ENCODE results near the gene PKP4.

PKP4 gene

DNA sequence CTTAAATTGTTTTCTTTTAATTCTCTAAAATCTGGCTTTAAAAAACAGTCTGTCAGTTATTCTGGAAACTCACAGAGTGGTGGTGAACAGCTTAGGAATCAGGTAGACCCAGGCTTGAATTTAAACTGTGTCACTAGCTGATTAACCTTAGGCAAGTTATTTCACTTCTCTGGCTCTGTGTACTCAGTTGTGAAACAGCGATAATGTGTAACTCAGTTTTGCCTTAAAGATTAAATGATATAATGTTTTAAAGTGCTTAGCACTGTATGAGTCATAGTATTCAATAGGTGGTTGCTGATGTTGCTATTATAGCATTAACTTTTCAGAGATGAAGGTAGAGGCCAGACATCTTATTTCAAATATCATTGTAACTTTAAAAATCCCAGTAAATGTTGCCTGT is 40.7 kb downstream of the PKP4 start:
- no peak for DNase-seq (ENCODE audit: low spot score)

DNA sequence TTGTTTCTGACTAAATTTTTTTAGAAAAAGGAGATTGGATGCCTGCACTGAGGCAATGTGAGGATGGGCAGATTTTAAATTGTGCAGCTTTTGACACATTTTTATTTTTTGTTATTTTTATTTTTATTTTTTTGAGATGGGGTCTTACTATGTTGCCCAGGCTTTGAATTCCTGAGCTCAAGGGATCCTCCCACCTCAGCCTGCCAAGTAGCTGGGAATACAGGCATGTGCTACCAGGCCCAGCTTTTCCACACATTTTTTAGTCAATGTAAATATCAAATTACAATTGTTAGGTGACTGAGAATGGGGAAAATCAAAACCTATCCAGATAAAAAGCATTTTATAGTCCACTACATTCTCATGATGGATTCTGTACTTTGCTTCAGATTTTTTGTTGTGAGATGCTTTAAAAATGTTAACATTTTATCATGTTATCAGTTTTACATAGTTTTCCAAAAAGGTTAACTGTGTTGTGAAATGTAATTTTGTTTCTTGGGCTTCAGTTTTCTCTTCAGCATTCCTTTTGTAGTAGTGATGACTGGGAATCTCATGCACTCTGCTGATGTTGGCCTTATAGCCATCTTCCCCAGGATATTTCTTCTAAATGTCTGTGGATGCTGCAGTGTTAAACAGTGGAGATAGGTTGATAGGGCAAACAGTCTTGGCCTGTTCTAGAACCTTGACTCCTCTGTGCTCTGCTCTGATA is 41.4 kb downstream of the PKP4 start:
- peak; percentile 29 for DNase-seq (ENCODE audit: low spot score)

DNA sequence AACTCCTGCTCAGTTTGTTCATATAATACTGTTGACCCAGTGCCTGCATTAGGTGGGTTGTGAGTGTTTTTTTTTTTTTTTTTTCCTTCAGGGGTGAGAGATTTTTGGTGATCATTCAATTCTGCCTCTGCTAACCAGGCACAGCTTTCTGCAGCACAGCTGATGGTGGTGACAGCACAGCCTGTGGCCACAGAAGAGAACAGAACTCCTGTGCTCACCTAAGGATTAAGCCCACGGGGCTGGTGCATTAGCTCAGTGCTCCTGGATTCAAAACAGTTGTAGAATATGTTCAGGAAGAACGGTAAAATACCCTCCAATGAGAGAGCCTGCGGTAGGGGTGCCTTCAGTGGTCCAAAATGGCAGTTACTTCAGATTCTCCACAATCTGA is 42.0 kb downstream of the PKP4 start:
- DNase-seq (ENCODE audit: low spot score): no peak

DNA sequence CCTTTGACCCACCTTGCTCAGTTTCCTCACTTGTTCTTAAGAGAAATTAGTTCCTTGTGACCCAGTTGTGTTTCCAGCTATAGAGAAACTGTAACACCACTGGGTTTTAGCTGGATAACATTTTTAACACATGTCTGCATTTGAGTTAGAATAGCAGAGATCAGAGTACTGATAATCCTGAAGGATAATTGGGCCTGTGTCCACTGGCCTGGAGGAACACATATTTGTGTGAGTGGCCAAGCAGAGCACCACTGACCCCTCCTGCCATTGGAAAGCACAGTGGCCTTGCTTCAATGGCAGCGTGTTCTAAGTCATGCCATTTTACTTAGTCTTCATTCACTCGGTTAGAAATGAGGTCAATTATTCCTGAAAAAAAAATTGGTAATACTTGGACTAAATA is 42.6 kb downstream of the PKP4 start:
- DNase-seq (ENCODE audit: low spot score): no peak

DNA sequence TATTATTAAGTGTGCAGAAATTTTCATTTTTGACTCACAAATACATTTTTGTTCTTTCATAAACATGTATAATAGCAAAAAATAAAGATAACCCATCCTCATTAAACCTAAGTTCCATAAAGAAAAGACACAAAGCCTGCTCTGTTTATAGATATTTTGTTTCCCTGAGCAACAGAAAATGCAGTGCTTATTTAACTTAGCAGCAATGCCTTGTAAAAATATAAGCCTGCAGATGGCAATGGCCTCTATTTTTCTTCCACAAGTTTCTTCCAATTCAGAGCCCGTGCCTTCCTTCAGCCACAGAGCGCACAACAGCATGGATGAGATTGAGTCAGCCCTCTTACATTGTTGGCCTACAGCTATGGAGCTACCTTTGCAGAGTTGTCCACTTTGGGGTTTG is 43.6 kb downstream of the PKP4 start:
- no peak for DNase-seq (ENCODE audit: low spot score)

DNA sequence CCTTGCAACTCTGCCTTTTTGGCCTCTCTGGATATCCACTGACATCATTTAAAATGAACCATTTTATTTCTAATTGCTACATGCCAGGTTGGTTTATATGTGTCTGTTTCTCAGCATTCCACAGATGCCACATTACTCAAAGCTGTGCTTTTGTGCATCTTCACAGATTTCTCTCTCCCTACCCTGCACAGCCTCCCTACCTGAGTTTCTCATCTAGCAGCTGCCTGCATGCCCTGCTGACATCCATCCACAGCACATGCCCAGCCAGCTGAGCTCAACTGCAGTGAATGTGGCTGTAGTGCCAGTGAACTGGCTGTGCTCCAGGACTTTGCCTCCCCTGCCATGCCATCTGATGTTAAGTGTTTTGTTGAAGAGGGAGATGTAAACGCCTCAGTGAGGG is 44.5 kb downstream of the PKP4 start:
- no peak for DNase-seq (ENCODE audit: low spot score)

DNA sequence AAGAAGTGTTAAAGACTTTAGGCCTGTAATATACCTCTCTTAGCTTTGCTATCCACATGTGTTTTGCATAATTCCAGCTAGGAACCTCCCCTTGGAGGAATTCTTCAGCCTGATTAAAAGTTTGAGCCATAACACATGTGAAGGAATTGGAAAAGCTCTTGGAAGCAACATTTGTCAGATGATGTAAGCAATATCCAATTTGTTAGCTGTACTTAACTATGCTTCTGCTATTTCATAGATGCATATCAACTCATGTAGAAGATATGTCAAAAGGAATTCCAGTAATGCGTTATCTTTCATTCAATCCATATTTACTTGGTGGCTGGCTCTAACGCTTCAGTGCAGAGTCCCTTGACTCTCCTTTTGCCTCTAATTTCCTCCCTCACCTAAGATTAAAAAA is 46.2 kb downstream of the PKP4 start:
- peak; percentile 71 for DNase-seq (ENCODE audit: low spot score)

DNA sequence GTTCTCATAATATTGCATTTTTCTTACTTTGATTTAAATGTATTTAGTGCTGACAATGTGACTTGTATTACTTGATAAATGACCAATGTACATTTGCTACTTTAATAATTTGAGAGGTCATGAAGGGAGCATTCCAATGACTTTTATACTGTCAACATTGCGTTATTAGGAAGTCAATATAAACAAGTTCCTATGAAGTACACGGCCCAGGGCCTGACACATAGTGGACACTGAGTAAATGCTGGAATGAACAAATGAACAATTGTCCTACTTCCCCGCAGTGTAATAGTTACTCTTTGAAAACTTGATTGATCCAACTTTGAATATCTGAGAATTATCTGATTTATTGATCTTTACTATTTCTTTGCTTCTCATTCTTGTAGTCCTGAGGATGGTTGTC is 47.3 kb downstream of the PKP4 start:
- no peak for DNase-seq (ENCODE audit: low spot score)

DNA sequence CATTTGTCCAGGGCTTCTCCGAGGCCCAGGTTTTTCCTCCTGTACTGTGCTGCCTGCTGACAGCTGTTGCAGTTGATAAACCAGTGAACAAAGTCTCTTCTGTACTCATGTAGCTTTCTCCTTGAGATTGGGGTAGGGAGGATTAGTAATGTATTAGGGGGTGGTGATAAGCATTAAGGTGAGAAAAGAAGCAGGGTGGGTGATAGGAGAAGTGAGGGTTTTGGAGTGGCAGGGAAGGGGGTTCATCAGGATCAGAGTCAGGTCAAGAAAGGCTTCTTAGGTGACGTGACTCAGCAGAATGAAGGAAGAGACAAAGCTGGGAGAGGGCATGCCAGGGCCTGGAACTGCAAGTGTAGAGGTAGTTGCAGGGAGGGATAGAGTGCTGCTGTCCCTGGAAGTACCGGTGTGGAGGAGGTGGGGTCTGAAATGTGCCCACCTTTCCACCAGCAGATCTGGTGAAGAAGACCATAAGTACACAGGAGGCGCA is 48.7 kb downstream of the PKP4 start:
- DNase-seq (ENCODE audit: low spot score): no peak

DNA sequence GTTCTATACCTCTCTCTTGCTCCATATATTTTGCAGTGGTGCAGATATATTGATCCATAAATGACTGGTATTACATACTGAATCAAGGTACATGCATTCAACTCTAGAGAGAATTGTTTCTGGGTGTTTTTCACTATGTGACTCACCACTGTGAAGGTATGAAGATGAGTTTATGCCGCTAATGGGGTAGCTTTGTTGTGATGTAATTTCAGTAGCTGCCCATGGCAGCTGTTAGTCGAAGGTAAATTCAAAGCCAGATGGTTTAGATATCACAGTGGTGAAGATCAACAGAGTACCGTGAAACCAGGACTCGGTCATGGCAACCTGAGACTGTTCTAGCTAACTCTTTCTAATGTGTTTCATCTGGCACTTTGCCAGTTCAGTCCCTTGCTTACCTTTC is 50.4 kb downstream of the PKP4 start:
- no peak for DNase-seq (ENCODE audit: low spot score)

DNA sequence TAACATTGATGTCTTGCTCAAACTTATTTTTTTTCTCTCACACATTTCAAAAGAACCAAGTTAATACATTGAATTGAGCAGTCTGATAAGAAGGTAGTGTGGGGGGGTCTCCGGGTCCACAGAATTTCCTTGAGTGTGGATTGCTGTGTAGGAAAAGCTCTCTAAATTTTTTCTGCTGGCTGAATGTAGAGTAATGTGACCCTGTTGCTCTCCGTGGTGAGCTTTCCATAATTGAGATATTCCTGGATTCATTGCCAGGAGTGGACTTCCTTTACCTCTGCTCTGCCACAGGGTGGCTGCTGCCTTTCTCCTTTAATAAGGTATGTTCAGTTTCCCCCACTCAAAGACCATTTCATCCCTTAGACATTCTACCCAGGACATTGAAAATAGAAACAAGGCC is 50.9 kb downstream of the PKP4 start:
- DNase-seq (ENCODE audit: low spot score): no peak

DNA sequence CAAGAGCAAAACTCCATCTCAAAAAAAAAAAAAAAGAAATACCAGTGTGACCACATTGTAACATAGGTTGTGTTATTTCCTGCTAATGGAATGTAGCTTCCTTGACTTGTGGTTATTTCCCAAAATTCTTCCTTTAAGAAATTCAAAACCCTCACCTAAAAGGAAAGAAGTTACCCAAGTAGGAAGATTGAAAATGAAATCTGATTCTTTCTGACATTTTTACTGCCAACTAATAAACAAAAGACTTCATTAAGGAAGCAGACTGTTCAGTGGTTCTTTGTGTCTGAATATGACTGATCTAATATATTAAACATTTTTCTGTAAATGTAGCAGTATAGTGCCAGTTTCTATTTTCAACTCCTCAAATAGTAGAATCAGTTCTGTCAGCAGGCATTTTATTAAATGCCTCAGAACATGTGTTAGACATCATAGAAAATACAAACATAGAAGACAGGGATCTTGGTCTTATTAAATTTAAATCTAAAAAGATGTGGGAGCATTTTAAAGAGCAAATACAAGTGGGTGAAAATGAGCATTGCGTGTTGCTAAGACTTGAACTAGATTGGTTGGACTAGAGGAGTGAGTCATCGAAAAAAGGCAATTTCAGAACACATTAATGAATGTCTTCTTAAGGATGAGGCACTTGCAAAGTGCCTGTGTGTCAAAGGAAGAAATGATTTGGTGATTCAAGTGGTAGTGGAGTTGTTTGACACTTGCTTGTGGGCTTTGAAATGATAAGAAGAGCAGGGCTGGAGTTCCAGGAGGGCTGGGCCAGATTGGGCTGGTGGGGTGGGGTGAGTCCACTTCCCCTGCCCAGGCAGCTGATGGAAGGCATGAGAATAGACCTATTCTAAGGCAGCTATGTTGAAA is 53.4 kb downstream of the PKP4 start:
- peak; percentile 20 for DNase-seq (ENCODE audit: low spot score)

DNA sequence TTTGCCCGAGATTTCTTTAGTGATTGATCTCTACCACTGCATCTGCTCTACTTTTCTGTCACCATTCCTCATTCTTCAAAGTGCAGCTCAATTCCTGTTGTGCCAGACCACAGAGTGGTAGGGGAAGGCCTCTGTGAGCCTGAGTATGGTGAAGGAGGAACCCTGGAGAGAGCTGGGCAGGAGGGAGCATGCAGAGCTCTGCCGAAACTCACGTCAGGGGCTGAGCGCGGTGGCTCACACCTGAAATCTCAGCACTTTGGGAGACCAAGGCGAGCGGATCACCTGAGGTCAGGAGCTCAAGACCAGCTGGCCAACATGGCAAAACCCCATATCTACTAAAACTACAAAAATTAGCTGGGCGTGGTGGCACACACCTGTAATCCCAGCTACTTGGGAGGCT is 54.1 kb downstream of the PKP4 start:
- DNase-seq (ENCODE audit: low spot score): no peak

DNA sequence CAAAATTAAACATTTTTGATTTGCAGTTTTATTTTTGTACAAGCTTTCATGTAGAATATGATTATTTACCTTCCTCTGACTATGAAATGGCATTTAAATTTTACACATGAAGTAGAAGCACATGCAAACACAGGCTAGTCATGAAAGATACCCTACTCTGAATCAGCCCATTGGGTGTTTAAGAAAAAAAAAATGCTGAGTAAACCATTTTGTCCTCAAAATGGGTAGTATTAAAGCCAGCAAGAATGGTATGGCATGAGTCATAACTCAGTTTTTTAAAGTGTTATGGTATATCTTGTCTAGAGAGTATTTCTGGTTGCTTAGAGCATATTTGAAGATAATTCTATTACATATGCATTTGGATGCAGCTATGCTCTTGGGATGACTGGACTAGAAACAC is 55.0 kb downstream of the PKP4 start:
- DNase-seq (ENCODE audit: low spot score): no peak

DNA sequence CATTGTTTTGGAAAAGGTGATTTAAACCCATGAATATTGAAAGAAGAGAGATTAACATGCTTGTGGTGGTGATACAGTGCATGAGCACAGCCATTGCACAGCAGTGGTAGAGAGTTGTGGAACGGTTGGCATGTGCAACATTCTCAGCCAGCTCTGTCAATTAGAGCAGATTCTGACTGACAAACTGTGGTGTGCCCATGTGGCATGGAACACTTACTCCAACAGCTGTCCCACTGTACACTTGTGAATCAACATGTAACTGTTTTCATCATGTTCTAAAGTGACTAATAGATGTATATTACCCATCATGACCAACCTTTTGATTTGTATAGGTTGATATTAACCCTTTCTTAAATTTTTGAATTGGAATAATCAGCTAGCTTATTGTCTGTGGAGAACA is 55.6 kb downstream of the PKP4 start:
- DNase-seq (ENCODE audit: low spot score): no peak

DNA sequence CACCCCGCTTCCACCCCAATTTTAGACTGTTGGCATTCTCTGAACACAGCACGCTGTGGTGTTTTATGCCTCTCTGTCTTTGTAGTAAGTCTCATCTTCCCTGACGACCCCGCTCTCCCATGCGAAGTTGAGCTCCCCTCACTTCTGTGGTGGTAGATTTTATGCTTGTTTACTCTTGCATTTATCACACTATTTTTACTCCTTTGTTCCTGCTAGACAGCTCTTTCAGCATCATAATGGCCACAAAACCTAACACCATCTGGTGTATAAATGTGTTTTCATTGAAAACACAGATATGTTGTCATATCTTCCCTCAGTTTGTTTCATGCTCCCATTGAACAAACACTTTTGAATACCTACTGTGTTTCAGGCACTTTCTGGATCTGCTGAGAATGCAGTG is 57.1 kb downstream of the PKP4 start:
- DNase-seq (ENCODE audit: low spot score): no peak

DNA sequence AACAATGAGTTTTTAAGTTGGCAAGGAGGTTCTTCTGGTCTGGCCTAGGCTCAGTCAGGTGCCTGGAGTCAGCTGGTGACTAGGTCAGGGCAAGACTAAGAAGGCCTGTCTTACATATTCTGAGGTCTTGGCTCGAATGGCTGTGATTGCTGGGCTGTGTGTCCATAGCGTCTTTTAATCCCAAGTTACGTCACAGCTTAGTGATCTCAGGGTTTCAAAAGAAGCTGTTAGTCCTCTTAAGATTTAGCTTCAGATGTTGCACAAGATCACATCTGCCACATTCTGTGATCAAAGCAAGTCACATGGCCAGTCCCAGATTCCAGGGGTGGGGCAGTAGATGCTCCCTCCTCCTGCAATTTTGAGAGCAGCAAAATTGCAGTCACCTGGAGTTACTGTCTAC is 61.3 kb downstream of the PKP4 start:
- DNase-seq (ENCODE audit: low spot score): peak; percentile 40

DNA sequence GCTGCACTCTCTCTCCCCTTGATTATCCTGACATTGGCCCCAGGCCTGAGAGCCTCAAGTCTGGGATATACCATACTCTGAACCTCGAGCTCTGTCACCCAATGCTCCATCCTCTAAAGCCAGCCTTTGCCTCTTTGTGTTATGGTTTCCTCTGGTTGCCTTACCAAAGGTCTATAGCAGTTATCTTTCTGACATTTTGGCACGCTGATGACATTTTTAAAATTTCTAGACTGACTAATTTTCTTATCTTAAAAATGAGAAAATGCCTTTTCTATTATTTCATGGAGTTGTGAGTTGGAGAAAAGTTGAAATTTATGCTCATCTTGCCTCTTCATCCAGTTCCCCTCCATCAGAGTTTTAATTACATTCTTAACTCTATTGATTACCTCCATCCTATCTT is 62.7 kb downstream of the PKP4 start:
- DNase-seq (ENCODE audit: low spot score): no peak

DNA sequence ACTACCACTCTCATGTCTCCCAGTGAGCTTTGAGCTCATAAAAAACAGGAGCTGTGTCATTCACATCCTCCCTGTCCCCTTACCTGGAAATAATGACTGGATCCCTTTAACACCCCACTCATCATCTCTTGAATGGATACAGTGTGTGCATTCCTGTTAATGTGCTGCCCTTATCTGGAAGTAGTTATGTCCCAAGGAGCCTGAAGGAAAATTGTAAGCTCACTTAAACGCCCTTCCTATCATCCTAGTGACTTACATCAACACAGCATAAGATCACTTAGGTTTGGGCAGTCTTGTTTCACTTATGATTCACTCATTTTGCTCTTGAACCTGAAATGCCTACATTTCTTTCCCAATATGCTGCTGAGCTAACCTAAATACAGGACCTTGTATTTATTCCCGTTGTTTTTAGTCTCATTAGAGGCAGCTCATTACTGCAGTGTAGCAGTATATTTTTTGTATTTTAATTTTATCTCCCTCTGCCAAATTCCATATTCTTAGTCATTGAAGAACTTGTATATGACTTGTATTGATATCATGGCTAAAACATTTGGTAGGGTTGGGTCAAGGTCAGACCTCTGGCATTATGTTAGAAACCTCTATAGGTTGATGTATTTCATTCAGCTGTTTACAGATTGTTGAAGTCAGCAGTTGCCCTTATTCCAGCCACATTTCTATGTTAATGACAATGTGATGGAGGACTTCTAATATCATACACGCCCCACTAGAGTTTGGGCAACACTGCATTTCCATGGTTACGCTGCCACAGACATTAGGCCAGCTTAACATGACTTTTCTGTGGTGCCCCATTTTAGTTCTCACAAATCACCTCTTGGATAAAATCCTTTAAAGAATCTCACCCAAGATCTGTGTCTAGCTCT is 72.9 kb downstream of the PKP4 start:
- peak; percentile 41 for DNase-seq (ENCODE audit: low spot score)

DNA sequence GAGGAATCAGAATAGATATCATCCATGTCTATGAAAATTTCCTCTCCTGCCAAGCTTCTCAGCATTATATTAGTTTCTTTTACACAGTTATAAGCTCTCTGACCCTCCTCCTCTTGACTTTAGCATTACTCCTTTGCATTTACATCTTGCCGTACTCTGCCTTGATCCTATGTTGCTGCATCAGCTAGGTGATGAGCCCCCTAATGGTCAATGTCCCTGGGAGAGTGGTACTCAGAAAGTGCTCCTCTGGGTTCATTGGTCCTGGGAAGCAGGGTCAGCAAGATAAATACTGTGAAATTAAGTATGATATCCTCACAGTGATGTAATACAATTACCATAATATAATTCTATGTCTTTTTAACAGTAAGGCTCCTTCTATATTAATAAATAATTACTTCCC is 74.1 kb downstream of the PKP4 start:
- DNase-seq (ENCODE audit: low spot score): no peak

DNA sequence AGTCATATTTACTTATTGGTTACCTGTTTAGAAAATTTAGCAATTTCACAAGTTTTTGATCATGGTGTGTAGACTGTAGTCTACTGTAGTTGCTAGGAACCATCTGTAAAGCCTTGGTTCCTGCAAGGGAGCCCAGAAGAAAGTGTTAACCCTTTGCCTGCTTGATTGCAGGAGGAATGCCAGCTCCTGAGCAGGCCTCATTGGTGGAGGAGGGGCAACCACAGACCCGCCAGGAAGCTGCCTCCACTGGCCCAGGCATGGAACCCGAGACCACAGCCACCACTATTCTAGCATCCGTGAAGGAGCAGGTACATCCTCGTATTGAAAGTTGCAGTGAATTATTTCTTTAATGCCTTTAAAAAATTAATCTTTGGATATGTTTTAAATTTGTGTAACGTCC is 76.3 kb downstream of the PKP4 start:
- DNase-seq (ENCODE audit: low spot score): no peak

DNA sequence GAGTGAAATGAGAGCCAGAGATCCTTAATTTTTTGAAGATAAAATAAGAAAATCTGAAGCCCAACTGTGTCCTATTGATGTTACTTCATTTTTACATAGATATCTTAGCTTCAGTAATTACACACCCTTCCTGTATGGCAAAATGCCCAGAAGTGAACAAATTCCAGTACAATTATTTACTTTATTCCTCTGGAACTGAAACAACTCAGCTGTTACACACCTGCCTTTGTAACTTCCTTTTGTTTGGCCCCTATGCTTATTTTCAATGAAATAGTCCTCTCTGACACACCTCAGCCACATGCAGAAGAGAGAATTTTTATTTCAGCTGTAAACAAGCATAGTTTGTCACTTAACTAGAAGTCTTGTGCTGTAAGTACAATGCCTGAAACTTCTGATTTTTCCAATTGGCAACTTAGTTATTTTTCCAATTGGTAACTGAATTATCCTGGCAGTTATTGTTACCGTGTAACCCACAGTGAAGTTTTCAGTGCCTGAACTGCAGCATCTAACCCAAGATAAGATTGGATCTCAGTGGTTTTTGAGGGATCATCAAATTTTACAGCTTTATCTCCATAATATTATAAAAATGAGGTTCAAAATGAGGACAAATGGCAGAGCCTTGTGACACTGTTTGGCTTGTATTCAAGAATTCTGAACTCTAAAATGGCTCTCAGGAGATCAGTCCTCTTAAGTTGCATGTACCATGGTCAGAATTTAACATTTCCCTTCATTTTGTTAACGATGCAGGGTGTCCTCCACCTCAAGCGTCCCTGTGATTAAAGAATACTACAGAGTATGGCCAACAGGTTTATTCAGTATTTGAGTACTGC is 82.6 kb downstream of the PKP4 start:
- DNase-seq (ENCODE audit: low spot score): no peak
